Caco-2 (cell line): ENCODE measurements around the gene KIFC3. TPM values are rescaled to one million over a fixed set of nuclear protein-coding genes. Genes with fewer than 3 reads are reported as not detected.
A peak's percentile ranks its signal among the peaks of the same experiment; 100 is the strongest.

Experiments
- BruUV-seq: library from RNA; stranded (reverse); fragments of 400-500 nt; replicated peaks from 2 replicates; lab custom pipeline; 2021; lab: Mats Ljungman, UMichigan
- CTCF ChIA-PET: fragments of 300-600 bp; sonication (Branson Sonifier 250); formaldehyde crosslinking; loops from one replicate; lab custom pipeline; 2022; ENCODE audit warnings: antibody characterized with exemption; lab: Charles Lee
- POLR2A ChIA-PET: fragments of 300-600 bp; sonication (Branson Sonifier 250); formaldehyde crosslinking; loops from one replicate; lab custom pipeline; 2022; ENCODE audit warnings: antibody characterized with exemption; lab: Charles Lee
- DNase-seq, 2 experiments: peaks; one replicate each; pipeline versions ENCODE4 v3.0.0 to v3.0.0-alpha.2; 2020 to 2022
- H3K27me3 ChIP-seq: replicated peaks from 2 replicates; pipeline ENCODE4 v1.6.0; 2011; ENCODE audit warnings: low read length; ENCODE audit not compliant: control insufficient read depth, insufficient read depth
- H3K36me3 ChIP-seq: 2 replicates; pipeline ENCODE4 v1.5.1; 2011; ENCODE audit warnings: low read length; ENCODE audit not compliant: control insufficient read depth, insufficient read depth
- H3K4me1 ChIP-seq: fragments of 250-450 bp; sonication (Bioruptor Pico); 2 replicates; pipeline ENCODE4 v1.5.1; 2020; ENCODE audit warnings: mild to moderate bottlenecking
- H3K4me3 ChIP-seq: 2 replicates; pipeline ENCODE4 v1.5.1; 2011; ENCODE audit warnings: low read depth, mild to moderate bottlenecking, control low read depth, low read length
- H3K9me3 ChIP-seq: fragments of 250-450 bp; sonication (Bioruptor Pico); 2 replicates; pipeline ENCODE4 v1.5.1; 2020; ENCODE audit warnings: mild to moderate bottlenecking, moderate library complexity
- H3K27ac Mint-ChIP-seq: one replicate; pipeline ENCODE4 v1.8.0; 2022; ENCODE audit warnings: mixed read lengths; ENCODE audit not compliant: unreplicated experiment
- H3K27me3 Mint-ChIP-seq: one replicate; pipeline ENCODE4 v1.8.0; 2022; ENCODE audit warnings: mixed read lengths; ENCODE audit not compliant: insufficient read depth, unreplicated experiment
- H3K36me3 Mint-ChIP-seq: one replicate; pipeline ENCODE4 v1.8.0; 2022; ENCODE audit warnings: mild to moderate bottlenecking, mixed read lengths; ENCODE audit not compliant: insufficient read depth, unreplicated experiment
- H3K4me1 Mint-ChIP-seq: one replicate; pipeline ENCODE4 v1.8.0; 2022; ENCODE audit warnings: low read depth, mixed read lengths; ENCODE audit not compliant: unreplicated experiment
- H3K4me3 Mint-ChIP-seq: one replicate; pipeline ENCODE4 v1.8.0; 2022; ENCODE audit warnings: mild to moderate bottlenecking, moderate library complexity, mixed read lengths; ENCODE audit not compliant: unreplicated experiment
- H3K9me3 Mint-ChIP-seq: one replicate; pipeline ENCODE4 v1.8.0; 2022; ENCODE audit warnings: mixed read lengths; ENCODE audit not compliant: unreplicated experiment
- CTCF ChIP-seq, 2 experiments: fragments of 200-600 bp in 1 of 2; IDR thresholded peaks; 1 replicate in 1 of 2; 2 replicates in 1 of 2; pipeline versions ENCODE4 v1.5.1 to v1.8.0; 2011 to 2022; ENCODE audit warnings: antibody characterized with exemption in 1 of 2, control low read depth in 1 of 2, inconsistent platforms in 1 of 2, low read depth in 1 of 2, low read length in 1 of 2, mild to moderate bottlenecking in 1 of 2, moderate library complexity in 1 of 2; ENCODE audit not compliant: insufficient read depth in 1 of 2, severe bottlenecking in 1 of 2, unreplicated experiment in 1 of 2
- intact Hi-C: fragments of 100-400 bp; cut with micrococcal nuclease; formaldehyde crosslinking; loops from one replicate; pipeline ENCODE4 v1.10.0; 2022; ENCODE audit not compliant: unreplicated experiment
- total RNA-seq: library from RNA; stranded (reverse); gene quantifications from 2 replicates; pipeline ENCODE4 v1.2.3, GENCODE V29; 2022

The KIFC3 gene
- total RNA-seq, 1 experiment from 2014 or later, result 103 TPM

DNA sequence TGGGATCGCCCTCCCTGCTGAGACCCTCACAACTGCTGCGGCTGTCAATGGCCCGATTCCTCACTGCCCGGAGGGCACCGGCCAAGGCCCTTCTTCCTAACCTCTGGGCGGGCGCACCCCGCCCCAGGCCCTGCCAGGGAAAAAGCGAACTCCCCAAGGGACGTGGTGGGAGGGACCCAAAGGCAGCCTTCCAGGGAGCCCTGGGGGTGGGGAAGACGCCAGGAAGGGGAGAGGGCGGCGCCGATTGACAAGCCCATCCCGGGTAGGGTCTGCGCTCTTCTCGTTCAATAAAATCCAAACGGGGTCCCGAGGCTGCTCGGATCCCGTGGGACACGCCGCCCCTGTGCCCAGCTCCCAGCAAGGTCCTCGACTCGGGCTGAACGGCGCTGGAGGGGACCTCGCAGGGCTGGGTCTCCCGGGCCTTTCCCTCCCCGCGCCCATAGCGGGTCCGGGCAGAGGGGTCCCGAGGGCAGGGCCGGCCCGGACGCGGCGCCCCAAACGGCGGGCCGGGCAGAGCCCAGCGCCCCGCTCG, 416 bp downstream of the KIFC3 start:
- intact Hi-C loops, result loop anchor here (1.0 to 2.0 kb wide), 3 partner anchors 10 to 45 kb away; no protein-coding TSS in a partner anchor
- no peaks in the 10 kb centered on the region for H3K9me3 Mint-ChIP-seq
- TF ChIP-seq CTCF (IDR thresholded peaks at IDR 0.05; ENCODE audit: insufficient read depth in 1 of 2, low read depth in 1 of 2, low read length in 1 of 2, severe bottlenecking in 1 of 2, unreplicated experiment in 1 of 2), result no peak
- no peaks in the 10 kb centered on the region for H3K27me3 ChIP-seq
- ChIA-PET POLR2A (interaction anchor here (0.9 kb wide), 1 partner anchor 8 kb away, joined by 3 read pairs; no protein-coding TSS in a partner anchor), CTCF (interaction anchor here (0.8 to 6.7 kb wide), 6 partner anchors 8 to 61 kb away, joined by 3 to 63 read pairs (median 6); no protein-coding TSS in a partner anchor)
- peaks cover 66% of the 10 kb centered on the region for H3K4me1 Mint-ChIP-seq
- peaks cover 19% of the 10 kb centered on the region for H3K36me3 Mint-ChIP-seq
- H3K4me3 Mint-ChIP-seq, result peak overlapping the region; percentile 92
- peak overlapping the region; percentile 80 for H3K4me3 ChIP-seq
- peaks cover 77% of the 10 kb centered on the region for H3K4me1 ChIP-seq
- peak; percentile 71 to 74 for DNase-seq
- no peaks in the 10 kb centered on the region for H3K27me3 Mint-ChIP-seq
- peak overlapping the region; percentile 82 for H3K27ac Mint-ChIP-seq
- BruUV-seq, result no TSS peak
- H3K9me3 ChIP-seq, result no peaks in the 10 kb centered on the region
- H3K36me3 ChIP-seq, result no peaks in the 10 kb centered on the region

DNA sequence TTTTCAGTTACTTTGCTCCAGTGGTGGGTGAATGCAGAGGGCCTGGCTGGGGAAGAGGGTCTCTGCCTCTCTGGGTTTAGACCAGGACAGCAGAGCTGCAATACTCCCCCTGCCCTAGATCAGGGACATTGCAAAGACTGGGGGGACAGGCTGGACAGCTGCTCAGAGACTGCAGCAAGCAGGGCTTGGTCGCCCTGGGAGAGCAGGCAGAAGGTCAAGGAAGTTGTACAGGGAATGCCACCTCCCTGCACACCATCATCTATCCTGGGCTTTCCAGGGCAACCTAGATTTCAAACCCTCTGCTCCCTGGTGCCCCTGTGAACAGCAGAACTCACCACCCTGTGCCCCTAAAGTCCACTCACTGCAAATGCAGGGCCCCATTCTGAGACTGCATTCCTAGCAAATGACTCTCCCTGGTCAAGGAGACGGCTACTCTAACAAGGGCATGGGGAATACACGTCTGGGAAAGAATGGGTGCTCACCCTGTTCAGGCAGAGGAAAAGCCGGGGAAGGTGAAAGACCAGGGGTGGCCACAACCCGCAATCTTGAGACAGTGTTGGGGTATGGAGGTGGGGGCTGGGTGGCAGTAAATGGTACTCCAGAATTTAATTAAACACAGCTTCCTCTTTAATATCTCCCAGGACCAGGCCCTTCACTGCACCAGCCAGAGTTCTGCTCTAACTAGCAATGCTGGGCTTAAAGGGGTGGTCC, 1.0 kb downstream of the KIFC3 start:
- TF ChIP-seq CTCF (IDR thresholded peaks at IDR 0.05; ENCODE audit: insufficient read depth in 1 of 2, low read depth in 1 of 2, low read length in 1 of 2, severe bottlenecking in 1 of 2, unreplicated experiment in 1 of 2), result peak; percentile 10 to 13
- H3K4me3 Mint-ChIP-seq, result peak overlapping the region; percentile 92
- H3K4me3 ChIP-seq, result peak overlapping the region; percentile 80
- H3K27me3 Mint-ChIP-seq, result no peaks in the 10 kb centered on the region
- intact Hi-C loops, result loop anchor here (1.0 to 2.0 kb wide), 2 partner anchors 11 to 44 kb away; no protein-coding TSS in a partner anchor
- H3K36me3 Mint-ChIP-seq, result peaks cover 19% of the 10 kb centered on the region
- ChIA-PET POLR2A (interaction anchor here (0.6 to 1.2 kb wide), 4 partner anchors 9 to 26 kb away, joined by 3 to 4 read pairs (median 3); no protein-coding TSS in a partner anchor), CTCF (interaction anchor here (0.6 to 6.7 kb wide), 7 partner anchors 15 to 66 kb away, joined by 3 to 63 read pairs (median 5); partner anchors contain the start of gene KATNB1)
- no peaks in the 10 kb centered on the region for H3K27me3 ChIP-seq
- H3K27ac Mint-ChIP-seq, result peak overlapping the region; percentile 82
- TSS peak; percentile 23 for BruUV-seq
- H3K9me3 Mint-ChIP-seq, result no peaks in the 10 kb centered on the region
- no peaks in the 10 kb centered on the region for H3K9me3 ChIP-seq
- DNase-seq, result peak; percentile 61 to 71
- H3K36me3 ChIP-seq, result no peaks in the 10 kb centered on the region
- H3K4me1 Mint-ChIP-seq, result peaks cover 63% of the 10 kb centered on the region
- H3K4me1 ChIP-seq, result peaks cover 77% of the 10 kb centered on the region
